ENCODE results near the gene LRRFIP1. TPM values are rescaled to one million over a fixed set of nuclear protein-coding genes. Genes with fewer than 3 reads are reported as not detected.
A peak's percentile ranks its signal among the peaks of the same experiment; 100 is the strongest.

Gene LRRFIP1
- total and polyA plus RNA-seq, 2 donors (not counting 3 experiments of a cell fraction or from before 2014, with no cell fraction given): 39.2 to 179 TPM

DNA sequence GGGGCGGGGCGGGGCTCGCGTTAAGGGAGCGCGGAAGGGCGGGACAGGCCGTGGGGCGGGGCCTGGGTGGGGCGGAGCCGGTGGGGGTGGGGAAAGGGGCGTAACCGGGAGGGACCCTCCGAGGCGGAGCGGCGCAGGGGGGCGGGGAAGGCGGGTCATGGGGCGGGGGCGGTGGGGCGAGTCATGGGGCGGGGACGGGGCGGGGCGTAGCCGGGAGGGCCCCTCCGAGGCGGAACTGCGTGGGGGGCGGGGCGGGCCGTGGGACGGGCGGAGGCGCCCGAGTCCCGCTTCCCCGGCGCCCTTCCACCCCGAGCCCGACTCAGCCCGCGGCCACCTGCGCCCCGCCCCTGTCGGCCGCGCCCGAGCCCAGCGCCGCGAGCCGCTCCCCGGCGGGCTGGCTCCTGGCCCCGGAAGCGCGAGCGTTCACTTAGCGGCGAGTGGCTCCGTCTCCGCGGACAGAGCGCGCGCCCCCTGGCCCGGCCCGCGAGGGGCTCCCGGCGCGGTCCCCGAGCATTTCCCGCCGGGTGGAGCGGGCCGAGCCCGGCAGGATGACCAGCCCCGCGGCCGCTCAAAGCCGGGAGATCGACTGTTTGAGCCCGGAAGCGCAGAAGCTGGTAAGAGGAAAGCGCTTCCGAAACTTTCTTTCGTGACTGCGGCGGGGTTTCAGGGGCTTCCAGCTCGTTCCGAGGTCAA, 64.7 kb downstream of the LRRFIP1 start:
- DNase-seq (ENCODE audit: low read depth, low spot score): peak; percentile 69
- intact Hi-C loops (cut with micrococcal nuclease): loop anchor here (2.0 kb wide), 2 partner anchors 41 to 89 kb away; no protein-coding TSS in a partner anchor

More for the DNA sequence above, 64.7 kb downstream of the LRRFIP1 start:
- H3K9me1 ChIP-seq (replicated peaks; ENCODE audit: control insufficient read depth, extremely low read depth, insufficient read depth, low read length): no peaks in the 10 kb centered on the region
- peak; percentile 12 for FAIRE-seq
- H4K20me1 ChIP-seq (replicated peaks; ENCODE audit: control insufficient read depth, extremely low read depth, insufficient read depth, low read length): no peaks in the 10 kb centered on the region
- no peaks in the 10 kb centered on the region for H3K9me3 ChIP-seq (replicated peaks; ENCODE audit: control insufficient read depth, insufficient read depth, low read length)
- H2AFZ ChIP-seq (ENCODE audit: low read depth, low read length): no peak overlapping the region
- no peaks in the 10 kb centered on the region for H3K36me3 ChIP-seq (ENCODE audit: control insufficient read depth in 2 of 2, extremely low read depth in 1 of 2, insufficient read depth in 2 of 2, low read length in 2 of 2)
- H3K79me2 ChIP-seq (ENCODE audit: control insufficient read depth, insufficient read depth, low read length): peaks cover 42% of the 10 kb centered on the region
- dilution Hi-C loops (cut with MboI; ENCODE audit: extremely low pct_ligation_motif_present, low sequenced_read_pairs): no loop called here
- H3K27me3 ChIP-seq (ENCODE audit: control insufficient read depth in 2 of 2, insufficient read depth in 2 of 2, low read length in 2 of 2): no peaks in the 10 kb centered on the region
- peak; percentile 70 for TF ChIP-seq POLR2AphosphoS5 (IDR thresholded peaks at IDR 0.05; ENCODE audit: insufficient read depth, low read depth, low read length)
- TF ChIP-seq, protein P1, sequence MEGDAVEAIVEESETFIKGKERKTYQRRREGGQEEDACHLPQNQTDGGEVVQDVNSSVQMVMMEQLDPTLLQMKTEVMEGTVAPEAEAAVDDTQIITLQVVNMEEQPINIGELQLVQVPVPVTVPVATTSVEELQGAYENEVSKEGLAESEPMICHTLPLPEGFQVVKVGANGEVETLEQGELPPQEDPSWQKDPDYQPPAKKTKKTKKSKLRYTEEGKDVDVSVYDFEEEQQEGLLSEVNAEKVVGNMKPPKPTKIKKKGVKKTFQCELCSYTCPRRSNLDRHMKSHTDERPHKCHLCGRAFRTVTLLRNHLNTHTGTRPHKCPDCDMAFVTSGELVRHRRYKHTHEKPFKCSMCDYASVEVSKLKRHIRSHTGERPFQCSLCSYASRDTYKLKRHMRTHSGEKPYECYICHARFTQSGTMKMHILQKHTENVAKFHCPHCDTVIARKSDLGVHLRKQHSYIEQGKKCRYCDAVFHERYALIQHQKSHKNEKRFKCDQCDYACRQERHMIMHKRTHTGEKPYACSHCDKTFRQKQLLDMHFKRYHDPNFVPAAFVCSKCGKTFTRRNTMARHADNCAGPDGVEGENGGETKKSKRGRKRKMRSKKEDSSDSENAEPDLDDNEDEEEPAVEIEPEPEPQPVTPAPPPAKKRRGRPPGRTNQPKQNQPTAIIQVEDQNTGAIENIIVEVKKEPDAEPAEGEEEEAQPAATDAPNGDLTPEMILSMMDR (IDR thresholded peaks at IDR 0.05; ENCODE audit: extremely low read depth in 1 of 2, insufficient read depth in 1 of 2, low read depth in 1 of 2, low read length in 2 of 2): no peak
- H3K4me3 ChIP-seq (replicated peaks in 1 of 3; ENCODE audit: insufficient read depth in 1 of 3, low read depth in 1 of 3, low read length in 3 of 3): peak overlapping the region; percentile 81 to 86 (median 84)
- H3K4me2 ChIP-seq (ENCODE audit: insufficient read depth, low read length): peak overlapping the region; percentile 86
- ChIA-PET CTCF (interaction anchor here (0.7 to 4.6 kb wide), 8 partner anchors 11 to 111 kb away, joined by 3 to 42 read pairs (median 4); no protein-coding TSS in a partner anchor), POLR2A (interaction anchor here (1.2 kb wide), 1 partner anchor 14 kb away, joined by 3 read pairs; no protein-coding TSS in a partner anchor)
- H3K27ac ChIP-seq (ENCODE audit: insufficient read depth, low read depth, low read length): peak overlapping the region; percentile 87
- peaks cover 55% of the 10 kb centered on the region for H3K4me1 ChIP-seq (ENCODE audit: control insufficient read depth, extremely low read depth, insufficient read depth, low read length)
- BruUV-seq (replicated peaks): no TSS peak
- peak overlapping the region; percentile 95 for H3K9ac ChIP-seq (replicated peaks; ENCODE audit: extremely low read depth, insufficient read depth, low read length)

Measured in endothelial cell of umbilical vein (primary cell).